Measurements from ENCODE around the gene VCX. TPM values are rescaled to one million over a fixed set of nuclear protein-coding genes. Genes with fewer than 3 reads are reported as not detected.
"Not testable (repeated sequence)": the region's sequence is repeated elsewhere in the genome, so short reads cannot be mapped to it uniquely, and the experiment has no call there.

VCX gene
- total RNA-seq: not detected

GRCh38 chrX:7842871-7843270, at the start of gene VCX:
Gene VCX, plus strand, starts transcription at chrX:7843171. Its CDS starts 33 bp downstream, at chrX:7843204.
- H3K27me3 Mint-ChIP-seq (ENCODE audit: low read depth); DNase-seq; H3K36me3 Mint-ChIP-seq (ENCODE audit: low read depth); ATAC-seq; POLR2A ChIA-PET; H3K4me1 Mint-ChIP-seq (ENCODE audit: low read depth); H3K9me3 Mint-ChIP-seq (ENCODE audit: insufficient read depth); H3K4me3 Mint-ChIP-seq; H3K27ac Mint-ChIP-seq; CTCF ChIA-PET: not testable (repeated sequence)

- POLR2A ChIA-PET: no interaction called here
- Mint-ChIP-seq H3K36me3 (ENCODE audit: low read depth) (no peaks in the 10 kb centered on the region), H3K27ac (no peak overlapping the region), H3K27me3 (ENCODE audit: low read depth) (no peaks in the 10 kb centered on the region), H3K9me3 (ENCODE audit: insufficient read depth) (no peaks in the 10 kb centered on the region), H3K4me1 (ENCODE audit: low read depth) (no peaks in the 10 kb centered on the region), H3K4me3 (no peak overlapping the region)
- ATAC-seq: no peak
- CTCF ChIA-PET: no interaction called here
- DNase-seq: no peak
These were observed 44.6 kb upstream of the VCX start for GRCh38 chrX:7798327-7798726.

GRCh38 chrX:7801711-7802110, 41.3 kb upstream of the VCX start:
- no peaks in the 10 kb centered on the region for H3K36me3 Mint-ChIP-seq (ENCODE audit: low read depth)
- H3K4me1 Mint-ChIP-seq (ENCODE audit: low read depth): no peaks in the 10 kb centered on the region
- POLR2A ChIA-PET: no interaction called here
- CTCF ChIA-PET: no interaction called here
- ATAC-seq: no peak
- H3K27me3 Mint-ChIP-seq (ENCODE audit: low read depth): no peaks in the 10 kb centered on the region
- no peak overlapping the region for H3K4me3 Mint-ChIP-seq
- H3K9me3 Mint-ChIP-seq (ENCODE audit: insufficient read depth): no peaks in the 10 kb centered on the region
- DNase-seq: no peak
- H3K27ac Mint-ChIP-seq: no peak overlapping the region

- H3K4me1 Mint-ChIP-seq (ENCODE audit: low read depth): no peaks in the 10 kb centered on the region
- ATAC-seq (no peak), DNase-seq (no peak)
- POLR2A ChIA-PET: no interaction called here
- no peak overlapping the region for H3K4me3 Mint-ChIP-seq
- H3K27ac Mint-ChIP-seq: no peak overlapping the region
- CTCF ChIA-PET: no interaction called here
- H3K36me3 Mint-ChIP-seq (ENCODE audit: low read depth): no peaks in the 10 kb centered on the region
- H3K27me3 Mint-ChIP-seq (ENCODE audit: low read depth): no peaks in the 10 kb centered on the region
- no peaks in the 10 kb centered on the region for H3K9me3 Mint-ChIP-seq (ENCODE audit: insufficient read depth)
These were observed 27.7 kb upstream of the VCX start for GRCh38 chrX:7815166-7815805.

- ATAC-seq: no peak
- Mint-ChIP-seq H3K36me3 (ENCODE audit: low read depth) (no peaks in the 10 kb centered on the region), H3K27ac (no peak overlapping the region), H3K4me1 (ENCODE audit: low read depth) (no peaks in the 10 kb centered on the region), H3K9me3 (ENCODE audit: insufficient read depth) (no peaks in the 10 kb centered on the region), H3K27me3 (ENCODE audit: low read depth) (no peaks in the 10 kb centered on the region), H3K4me3 (no peak overlapping the region)
- DNase-seq: no peak
- POLR2A ChIA-PET: no interaction called here
- CTCF ChIA-PET: no interaction called here
These were observed 14.4 kb upstream of the VCX start for GRCh38 chrX:7828594-7828993.

GRCh38 chrX:7841084-7841805, 1.7 kb upstream of the VCX start:
- POLR2A ChIA-PET: no interaction called here
- Mint-ChIP-seq H3K4me1 (ENCODE audit: low read depth) (no peaks in the 10 kb centered on the region), H3K27me3 (ENCODE audit: low read depth) (no peaks in the 10 kb centered on the region), H3K9me3 (ENCODE audit: insufficient read depth) (no peaks in the 10 kb centered on the region), H3K4me3 (no peak overlapping the region), H3K27ac (no peak overlapping the region), H3K36me3 (ENCODE audit: low read depth) (no peaks in the 10 kb centered on the region)
- CTCF ChIA-PET: no interaction called here
- DNase-seq (no peak), ATAC-seq (no peak)

- ATAC-seq: no peak
- ChIA-PET CTCF (no interaction called here), POLR2A (no interaction called here)
- Mint-ChIP-seq H3K4me1 (ENCODE audit: low read depth) (no peaks in the 10 kb centered on the region), H3K9me3 (ENCODE audit: insufficient read depth) (no peaks in the 10 kb centered on the region), H3K4me3 (no peak overlapping the region), H3K36me3 (ENCODE audit: low read depth) (no peaks in the 10 kb centered on the region), H3K27ac (no peak overlapping the region), H3K27me3 (ENCODE audit: low read depth) (no peaks in the 10 kb centered on the region)
- DNase-seq: no peak
These were observed 9.2 kb downstream of the VCX start for GRCh38 chrX:7852166-7852565.

GRCh38 chrX:7872042-7872441, 29.1 kb downstream of the VCX start:
- Mint-ChIP-seq H3K27ac (no peak overlapping the region), H3K4me3 (no peak overlapping the region), H3K27me3 (ENCODE audit: low read depth) (no peaks in the 10 kb centered on the region), H3K36me3 (ENCODE audit: low read depth) (no peaks in the 10 kb centered on the region), H3K4me1 (ENCODE audit: low read depth) (no peaks in the 10 kb centered on the region), H3K9me3 (ENCODE audit: insufficient read depth) (no peaks in the 10 kb centered on the region)
- CTCF ChIA-PET: no interaction called here
- POLR2A ChIA-PET: no interaction called here
- DNase-seq (no peak), ATAC-seq (no peak)

- no peak overlapping the region for H3K4me3 Mint-ChIP-seq
- POLR2A ChIA-PET: no interaction called here
- H3K9me3 Mint-ChIP-seq (ENCODE audit: insufficient read depth): no peaks in the 10 kb centered on the region
- ATAC-seq (no peak), DNase-seq (no peak)
- H3K36me3 Mint-ChIP-seq (ENCODE audit: low read depth): no peaks in the 10 kb centered on the region
- no peaks in the 10 kb centered on the region for H3K27me3 Mint-ChIP-seq (ENCODE audit: low read depth)
- no peaks in the 10 kb centered on the region for H3K4me1 Mint-ChIP-seq (ENCODE audit: low read depth)
- no peak overlapping the region for H3K27ac Mint-ChIP-seq
- CTCF ChIA-PET: no interaction called here
These were observed 34.0 kb downstream of the VCX start for GRCh38 chrX:7876957-7877356.

- ChIA-PET POLR2A (no interaction called here), CTCF (no interaction called here)
- H3K36me3 Mint-ChIP-seq (ENCODE audit: low read depth): no peaks in the 10 kb centered on the region
- ATAC-seq (peak; percentile 89), DNase-seq (peak; percentile 21)
- peaks cover 13% of the 10 kb centered on the region for H3K27me3 Mint-ChIP-seq (ENCODE audit: low read depth)
- peaks cover 6% of the 10 kb centered on the region for H3K4me1 Mint-ChIP-seq (ENCODE audit: low read depth)
- H3K27ac Mint-ChIP-seq: no peak overlapping the region
- H3K9me3 Mint-ChIP-seq (ENCODE audit: insufficient read depth): no peaks in the 10 kb centered on the region
- H3K4me3 Mint-ChIP-seq: no peak overlapping the region
These were observed 46.2 kb downstream of the VCX start for GRCh38 chrX:7889135-7889534.

DNA sequence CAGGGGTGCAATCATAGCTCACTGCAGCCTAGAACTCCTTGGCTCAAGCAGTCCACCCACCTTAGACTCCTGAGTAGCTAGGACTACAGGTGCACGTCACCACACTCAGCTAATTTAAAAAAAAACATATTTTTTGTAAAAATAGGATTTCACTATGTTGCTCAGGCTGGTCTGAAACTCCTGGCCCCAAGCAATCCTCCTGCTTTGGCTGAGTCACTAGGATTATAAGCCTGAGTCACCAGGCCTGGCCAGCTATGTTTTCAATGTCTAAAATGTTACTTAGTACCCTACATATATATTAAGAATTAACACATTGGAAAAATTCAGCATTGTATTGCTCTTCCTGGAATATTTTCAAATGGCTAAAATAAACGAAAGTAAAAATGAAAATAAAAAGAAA, 46.7 kb downstream of the VCX start:
- Mint-ChIP-seq H3K9me3 (ENCODE audit: insufficient read depth) (no peaks in the 10 kb centered on the region), H3K27me3 (ENCODE audit: low read depth) (peaks cover 13% of the 10 kb centered on the region), H3K27ac (no peak overlapping the region), H3K36me3 (ENCODE audit: low read depth) (no peaks in the 10 kb centered on the region), H3K4me3 (no peak overlapping the region), H3K4me1 (ENCODE audit: low read depth) (peaks cover 6% of the 10 kb centered on the region)
- CTCF ChIA-PET: no interaction called here
- DNase-seq (no peak), ATAC-seq (peak; percentile 19)
- POLR2A ChIA-PET: no interaction called here

DNA sequence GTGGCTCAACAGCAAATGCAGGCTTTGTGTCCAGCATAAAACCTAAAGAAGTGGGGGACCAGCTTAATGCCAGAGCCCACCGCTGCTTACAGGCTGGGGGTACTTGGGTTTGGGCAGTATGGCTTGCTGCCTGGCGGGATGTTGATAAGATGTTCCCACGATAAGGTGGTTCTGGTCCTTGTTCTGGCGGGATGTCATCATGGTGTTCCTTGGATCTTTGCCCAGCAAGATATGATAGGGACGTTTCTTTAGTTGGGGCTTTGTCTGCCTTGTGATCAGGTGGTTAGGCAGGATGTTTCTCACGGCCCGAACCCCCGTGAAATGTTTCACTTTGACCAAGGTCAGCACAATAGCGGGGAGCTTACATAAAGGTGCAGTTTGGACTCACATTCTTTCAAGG, 49.0 kb downstream of the VCX start:
- ChIA-PET POLR2A (no interaction called here), CTCF (no interaction called here)
- Mint-ChIP-seq H3K27ac (no peak overlapping the region), H3K36me3 (ENCODE audit: low read depth) (no peaks in the 10 kb centered on the region), H3K4me3 (no peak overlapping the region), H3K4me1 (ENCODE audit: low read depth) (peaks cover 6% of the 10 kb centered on the region), H3K27me3 (ENCODE audit: low read depth) (peaks cover 2% of the 10 kb centered on the region), H3K9me3 (ENCODE audit: insufficient read depth) (no peaks in the 10 kb centered on the region)
- DNase-seq (no peak), ATAC-seq (no peak)
